Activated CD4-positive, alpha-beta T cell treated with anti-CD3 and anti-CD28 coated beads, Interleukin-2, amount 50 U/mL, for 1 hour (primary cell): ENCODE measurements around the gene TRABD2B.

Source experiments
- DNase-seq: peaks from one replicate; pipeline ENCODE4 v3.0.0-alpha.2; 2020

Gene TRABD2B

GRCh38 chr1:47991673-47992072 is 5.5 kb downstream of the TRABD2B start:
- DNase-seq = no peak

GRCh38 chr1:47991187-47991586 is 6.0 kb downstream of the TRABD2B start:
- no peak for DNase-seq

- no peak for DNase-seq
Observed at GRCh38 chr1:47990286-47990685, 6.9 kb downstream of the TRABD2B start.

GRCh38 chr1:47987601-47988000 is 9.6 kb downstream of the TRABD2B start:
- no peak for DNase-seq

- no peak for DNase-seq
Observed at GRCh38 chr1:47986761-47987200, 10.4 kb downstream of the TRABD2B start.

- DNase-seq = no peak
Observed at GRCh38 chr1:47985018-47985417, 12.2 kb downstream of the TRABD2B start.

GRCh38 chr1:47984175-47984789 is 12.9 kb downstream of the TRABD2B start:
- no peak for DNase-seq

- no peak for DNase-seq
Observed at GRCh38 chr1:47983691-47984090, 13.5 kb downstream of the TRABD2B start.

- DNase-seq = no peak
Observed at GRCh38 chr1:47981667-47982350, 15.4 kb downstream of the TRABD2B start.

GRCh38 chr1:47980501-47980900 is 16.7 kb downstream of the TRABD2B start:
- no peak for DNase-seq

GRCh38 chr1:47979724-47980123 is 17.5 kb downstream of the TRABD2B start:
- no peak for DNase-seq

- DNase-seq = no peak
Observed at GRCh38 chr1:47978486-47978885, 18.7 kb downstream of the TRABD2B start.

GRCh38 chr1:47976728-47977127 is 20.5 kb downstream of the TRABD2B start:
- DNase-seq = no peak

GRCh38 chr1:47976267-47976666 is 20.9 kb downstream of the TRABD2B start:
- DNase-seq = no peak

GRCh38 chr1:47975302-47975921 is 21.8 kb downstream of the TRABD2B start:
- DNase-seq = no peak

- no peak for DNase-seq
Observed at GRCh38 chr1:47972864-47973432, 24.2 kb downstream of the TRABD2B start.

GRCh38 chr1:47971385-47972160 is 25.6 kb downstream of the TRABD2B start:
- DNase-seq = no peak

GRCh38 chr1:47970882-47971281 is 26.3 kb downstream of the TRABD2B start:
- no peak for DNase-seq

GRCh38 chr1:47969478-47969877 is 27.7 kb downstream of the TRABD2B start:
- DNase-seq = no peak

GRCh38 chr1:47968556-47968888 is 28.7 kb downstream of the TRABD2B start:
- no peak for DNase-seq

GRCh38 chr1:47967864-47968555 is 29.2 kb downstream of the TRABD2B start:
- no peak for DNase-seq

- DNase-seq = no peak
Observed at GRCh38 chr1:47965816-47966215, 31.4 kb downstream of the TRABD2B start.

GRCh38 chr1:47964636-47965035 is 32.5 kb downstream of the TRABD2B start:
- DNase-seq = no peak
